SK-N-SH treated with all-trans-retinoic acid at 6 μM for 48 hours (cell line): Measurements from ENCODE around the gene SPDYE6.

Experiments
- ATAC-seq: fragments of 200-7000 bp; cut with Tn5 transposase; 3 replicates; pipeline ENCODE4 v1.9.1; 2020; ENCODE audit warnings: mild to moderate bottlenecking, moderate library complexity
- ARNTL ChIP-seq: fragments of 450-650 bp; formaldehyde crosslinking; IDR thresholded peaks from 2 replicates; pipeline ENCODE4 v1.5.0; 2020; ENCODE audit warnings: low read depth, mild to moderate bottlenecking, moderate library complexity, borderline replicate concordance
- CREB5 ChIP-seq: fragments of 250-450 bp; sonication (Bioruptor Pico); IDR thresholded peaks from 2 replicates; pipeline ENCODE4 v1.5.1; 2020; ENCODE audit warnings: low read depth, mild to moderate bottlenecking, moderate library complexity
- CSRNP3 ChIP-seq: fragments of 250-450 bp; sonication (Bioruptor Pico); IDR thresholded peaks from 2 replicates; pipeline ENCODE4 v1.5.1; 2021; ENCODE audit warnings: mild to moderate bottlenecking, moderate library complexity
- ESRRG ChIP-seq: fragments of 250-450 bp; sonication (Bioruptor Pico); IDR thresholded peaks from 2 replicates; pipeline ENCODE4 v1.6.1; 2021; ENCODE audit warnings: mild to moderate bottlenecking
- GLIS3 ChIP-seq: fragments of 250-450 bp; sonication (Bioruptor Pico); IDR thresholded peaks from 2 replicates; pipeline ENCODE4 v1.5.0; 2020; ENCODE audit warnings: mild to moderate bottlenecking, moderate library complexity
- OSR1 ChIP-seq: fragments of 250-450 bp; sonication (Bioruptor Pico); IDR thresholded peaks from 2 replicates; pipeline ENCODE4 v1.8.0; 2022; ENCODE audit warnings: moderate library complexity, mild to moderate bottlenecking, inconsistent platforms
- POU6F1 ChIP-seq: fragments of 250-450 bp; sonication (Bioruptor Pico); IDR thresholded peaks from 2 replicates; pipeline ENCODE4 v1.8.0; 2021; ENCODE audit warnings: low read depth, mild to moderate bottlenecking, moderate library complexity, borderline replicate concordance
- PPARA ChIP-seq: fragments of 250-450 bp; sonication (Bioruptor Pico); IDR thresholded peaks from 2 replicates; pipeline ENCODE4 v1.5.0; 2020; ENCODE audit warnings: mild to moderate bottlenecking, borderline replicate concordance
- RARB ChIP-seq: fragments of 250-450 bp; sonication (Bioruptor Pico); IDR thresholded peaks from 2 replicates; pipeline ENCODE4 v1.8.0; 2021; ENCODE audit warnings: mild to moderate bottlenecking, moderate library complexity
- SNAI2 ChIP-seq: fragments of 250-450 bp; sonication (Bioruptor Pico); IDR thresholded peaks from 2 replicates; pipeline ENCODE4 v1.5.0; 2020; ENCODE audit warnings: mild to moderate bottlenecking, moderate library complexity
- TCF4 ChIP-seq: fragments of 250-450 bp; sonication (Bioruptor Pico); IDR thresholded peaks from 2 replicates; pipeline ENCODE4 v1.8.0; 2021; ENCODE audit warnings: mild to moderate bottlenecking, moderate library complexity, borderline replicate concordance
- TOX ChIP-seq: fragments of 250-450 bp; sonication (Bioruptor Pico); IDR thresholded peaks from 2 replicates; pipeline ENCODE4 v1.8.0; 2021; ENCODE audit warnings: mild to moderate bottlenecking, moderate library complexity, borderline replicate concordance
- ZC3H10 ChIP-seq: fragments of 250-450 bp; sonication (Bioruptor Pico); IDR thresholded peaks from 2 replicates; pipeline ENCODE4 v1.5.1; 2021; ENCODE audit warnings: mild to moderate bottlenecking, moderate library complexity
- ZFP3 ChIP-seq: fragments of 250-450 bp; sonication (Bioruptor Pico); IDR thresholded peaks from 2 replicates; pipeline ENCODE4 v1.5.0; 2020; ENCODE audit warnings: mild to moderate bottlenecking, moderate library complexity
- ZFP30 ChIP-seq: fragments of 450-650 bp; formaldehyde crosslinking; IDR thresholded peaks from 2 replicates; pipeline ENCODE4 v1.5.0; 2022; ENCODE audit warnings: mild to moderate bottlenecking, moderate library complexity
- ZNF565 ChIP-seq: fragments of 450-650 bp; formaldehyde crosslinking; conservative IDR thresholded peaks from 2 replicates; pipeline ENCODE4 v1.5.0; 2020; ENCODE audit warnings: low read depth, mild to moderate bottlenecking, moderate library complexity
- ZNF70 ChIP-seq: fragments of 450-650 bp; formaldehyde crosslinking; IDR thresholded peaks from 2 replicates; pipeline ENCODE4 v1.5.0; 2020; ENCODE audit warnings: mild to moderate bottlenecking, moderate library complexity
- ZNF8 ChIP-seq: fragments of 450-650 bp; formaldehyde crosslinking; IDR thresholded peaks from 2 replicates; pipeline ENCODE4 v1.5.0; 2020; ENCODE audit warnings: mild to moderate bottlenecking, moderate library complexity
- TF ChIP-seq, protein P1 (sequence below): fragments of 250-450 bp; sonication (Bioruptor Pico); IDR thresholded peaks from 2 replicates; pipeline ENCODE4 v1.5.0; 2020; ENCODE audit warnings: mild to moderate bottlenecking, moderate library complexity
- TF ChIP-seq, protein P2 (sequence below): fragments of 250-450 bp; sonication (Bioruptor Pico); IDR thresholded peaks from 2 replicates; pipeline ENCODE4 v1.8.0; 2020; ENCODE audit warnings: mild to moderate bottlenecking, moderate library complexity, borderline replicate concordance

The SPDYE6 gene

GRCh38 chr7:102304668-102305067, 51.6 kb downstream of the SPDYE6 start:
- ATAC-seq = no peak; the same call in 2 of the 3 replicates
- no peak for TF ChIP-seq ZFP3
- TF ChIP-seq GLIS3 = no peak
- TF ChIP-seq CSRNP3 (CRISPR knock-in tag) = no peak
- no peak for TF ChIP-seq POU6F1 (CRISPR knock-in tag)
- TF ChIP-seq ESRRG = no peak
- no peak for TF ChIP-seq ZFP30 (CRISPR knock-in tag)
- TF ChIP-seq CREB5 = no peak
- TF ChIP-seq PPARA = no peak
- no peak for TF ChIP-seq TOX (CRISPR knock-in tag)
- no peak for TF ChIP-seq OSR1 (CRISPR knock-in tag)
- TF ChIP-seq SNAI2 (CRISPR knock-in tag) = no peak
- TF ChIP-seq ZNF70 = no peak
- TF ChIP-seq, protein P1, sequence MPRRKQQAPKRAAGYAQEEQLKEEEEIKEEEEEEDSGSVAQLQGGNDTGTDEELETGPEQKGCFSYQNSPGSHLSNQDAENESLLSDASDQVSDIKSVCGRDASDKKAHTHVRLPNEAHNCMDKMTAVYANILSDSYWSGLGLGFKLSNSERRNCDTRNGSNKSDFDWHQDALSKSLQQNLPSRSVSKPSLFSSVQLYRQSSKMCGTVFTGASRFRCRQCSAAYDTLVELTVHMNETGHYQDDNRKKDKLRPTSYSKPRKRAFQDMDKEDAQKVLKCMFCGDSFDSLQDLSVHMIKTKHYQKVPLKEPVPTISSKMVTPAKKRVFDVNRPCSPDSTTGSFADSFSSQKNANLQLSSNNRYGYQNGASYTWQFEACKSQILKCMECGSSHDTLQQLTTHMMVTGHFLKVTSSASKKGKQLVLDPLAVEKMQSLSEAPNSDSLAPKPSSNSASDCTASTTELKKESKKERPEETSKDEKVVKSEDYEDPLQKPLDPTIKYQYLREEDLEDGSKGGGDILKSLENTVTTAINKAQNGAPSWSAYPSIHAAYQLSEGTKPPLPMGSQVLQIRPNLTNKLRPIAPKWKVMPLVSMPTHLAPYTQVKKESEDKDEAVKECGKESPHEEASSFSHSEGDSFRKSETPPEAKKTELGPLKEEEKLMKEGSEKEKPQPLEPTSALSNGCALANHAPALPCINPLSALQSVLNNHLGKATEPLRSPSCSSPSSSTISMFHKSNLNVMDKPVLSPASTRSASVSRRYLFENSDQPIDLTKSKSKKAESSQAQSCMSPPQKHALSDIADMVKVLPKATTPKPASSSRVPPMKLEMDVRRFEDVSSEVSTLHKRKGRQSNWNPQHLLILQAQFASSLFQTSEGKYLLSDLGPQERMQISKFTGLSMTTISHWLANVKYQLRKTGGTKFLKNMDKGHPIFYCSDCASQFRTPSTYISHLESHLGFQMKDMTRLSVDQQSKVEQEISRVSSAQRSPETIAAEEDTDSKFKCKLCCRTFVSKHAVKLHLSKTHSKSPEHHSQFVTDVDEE (CRISPR knock-in tag) = no peak
- no peak for TF ChIP-seq TCF4
- TF ChIP-seq ZC3H10 (CRISPR knock-in tag) = no peak
- TF ChIP-seq ZNF8 (CRISPR knock-in tag) = no peak
- no peak for TF ChIP-seq RARB
- no peak for TF ChIP-seq ARNTL
- TF ChIP-seq, protein P2, sequence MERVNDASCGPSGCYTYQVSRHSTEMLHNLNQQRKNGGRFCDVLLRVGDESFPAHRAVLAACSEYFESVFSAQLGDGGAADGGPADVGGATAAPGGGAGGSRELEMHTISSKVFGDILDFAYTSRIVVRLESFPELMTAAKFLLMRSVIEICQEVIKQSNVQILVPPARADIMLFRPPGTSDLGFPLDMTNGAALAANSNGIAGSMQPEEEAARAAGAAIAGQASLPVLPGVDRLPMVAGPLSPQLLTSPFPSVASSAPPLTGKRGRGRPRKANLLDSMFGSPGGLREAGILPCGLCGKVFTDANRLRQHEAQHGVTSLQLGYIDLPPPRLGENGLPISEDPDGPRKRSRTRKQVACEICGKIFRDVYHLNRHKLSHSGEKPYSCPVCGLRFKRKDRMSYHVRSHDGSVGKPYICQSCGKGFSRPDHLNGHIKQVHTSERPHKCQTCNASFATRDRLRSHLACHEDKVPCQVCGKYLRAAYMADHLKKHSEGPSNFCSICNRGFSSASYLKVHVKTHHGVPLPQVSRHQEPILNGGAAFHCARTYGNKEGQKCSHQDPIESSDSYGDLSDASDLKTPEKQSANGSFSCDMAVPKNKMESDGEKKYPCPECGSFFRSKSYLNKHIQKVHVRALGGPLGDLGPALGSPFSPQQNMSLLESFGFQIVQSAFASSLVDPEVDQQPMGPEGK (CRISPR knock-in tag) = no peak

DNA sequence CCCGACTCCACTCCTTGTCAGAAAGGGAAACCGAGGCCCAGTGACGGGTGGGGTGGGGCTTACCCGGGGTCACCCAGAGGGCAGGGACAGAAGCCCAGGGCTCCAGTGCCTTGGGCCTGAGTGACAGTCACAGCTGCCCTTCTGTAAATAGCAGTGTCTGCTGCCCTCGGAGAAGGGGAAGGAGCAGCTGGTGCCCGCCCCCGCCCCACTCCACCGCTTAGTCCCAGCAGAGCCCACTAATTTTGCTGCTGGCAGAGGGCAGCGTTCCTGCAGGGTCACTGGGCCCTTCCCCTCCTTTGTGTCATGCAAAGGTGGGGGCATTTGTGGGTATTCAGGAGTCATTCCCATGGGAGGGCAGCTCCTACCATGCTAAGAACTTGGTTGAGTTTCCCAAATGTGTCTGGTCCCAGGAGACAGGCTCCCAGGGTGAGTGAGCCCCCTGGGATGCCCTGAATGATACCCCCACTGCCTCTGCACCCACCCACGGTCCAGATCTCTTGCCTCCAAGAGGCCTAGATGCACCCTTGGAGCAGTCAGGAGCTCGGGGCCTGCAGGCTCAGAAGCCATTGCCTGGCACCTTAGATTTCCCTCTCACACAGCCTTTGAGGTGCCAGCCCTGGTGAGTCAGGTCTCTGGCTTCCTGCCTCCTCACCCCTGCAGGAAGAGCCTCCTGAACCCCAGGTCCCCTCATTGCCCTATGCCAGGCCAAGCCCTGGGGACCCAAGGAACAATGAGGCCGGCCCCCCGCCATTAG, 52.4 kb downstream of the SPDYE6 start:
- TF ChIP-seq RARB (no peak), ZNF565 (CRISPR knock-in tag) (no peak), POU6F1 (CRISPR knock-in tag) (no peak), ZFP3 (no peak), GLIS3 (no peak), TCF4 (no peak), CREB5 (no peak)
- peak; percentile 31; the same call in 1 of the 3 replicates for ATAC-seq
